ENCODE measurements around the gene APH1B.

APH1B gene

DNA sequence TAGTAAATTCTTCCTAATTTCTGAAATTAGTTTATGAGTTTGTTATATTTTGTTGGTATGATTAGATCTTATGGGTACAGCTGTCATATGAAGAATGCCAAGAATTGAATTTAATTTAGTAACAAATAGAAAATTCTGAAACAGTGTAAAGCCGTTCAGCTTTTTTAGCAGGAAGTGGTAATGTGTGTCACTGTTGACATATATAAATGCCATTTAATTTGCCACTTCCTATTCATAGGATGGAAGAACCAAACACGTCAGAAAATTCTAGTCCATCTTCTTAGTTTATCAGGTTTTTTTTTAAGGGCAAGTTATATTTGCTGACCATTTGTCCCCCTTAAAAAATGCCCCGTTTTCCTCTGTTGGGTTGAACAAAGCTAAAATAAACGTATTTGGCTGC, 45.0 kb upstream of the APH1B start:
- H3K9ac ChIP-seq = no peak overlapping the region
- no peak overlapping the region for H3K4me3 ChIP-seq (IDR thresholded peaks at IDR 0.05; ENCODE audit: insufficient read depth, low read depth, low read length)
- H4K20me1 ChIP-seq (ENCODE audit: insufficient read depth) = no peaks in the 10 kb centered on the region
- TF ChIP-seq CTCF (conservative IDR thresholded peaks at IDR 0.05; ENCODE audit: low read depth, low read length) = no peak
- H2AFZ ChIP-seq (ENCODE audit: low read depth) = no peak overlapping the region
- no peak overlapping the region for H3K27ac ChIP-seq
- H3K79me2 ChIP-seq (ENCODE audit: insufficient read depth, low read depth) = no peaks in the 10 kb centered on the region
- H3K27me3 ChIP-seq (ENCODE audit: insufficient read depth, low read depth) = no peaks in the 10 kb centered on the region
- H3K4me2 ChIP-seq = no peak overlapping the region
- no peaks in the 10 kb centered on the region for H3K4me1 ChIP-seq (ENCODE audit: low read depth, poor library complexity, severe bottlenecking)
- no peaks in the 10 kb centered on the region for H3K36me3 ChIP-seq (ENCODE audit: insufficient read depth)

- Histone ChIP-seq H3K4me2 (no peak overlapping the region), H3K4me1 (ENCODE audit: low read depth, poor library complexity, severe bottlenecking) (no peaks in the 10 kb centered on the region), H3K79me2 (ENCODE audit: insufficient read depth, low read depth) (no peaks in the 10 kb centered on the region), H3K36me3 (ENCODE audit: insufficient read depth) (no peaks in the 10 kb centered on the region), H2AFZ (ENCODE audit: low read depth) (no peak overlapping the region), H3K4me3 (IDR thresholded peaks at IDR 0.05; ENCODE audit: insufficient read depth, low read depth, low read length) (no peak overlapping the region), H3K27ac (no peak overlapping the region), H3K27me3 (ENCODE audit: insufficient read depth, low read depth) (no peaks in the 10 kb centered on the region), H4K20me1 (ENCODE audit: insufficient read depth) (no peaks in the 10 kb centered on the region), H3K9ac (no peak overlapping the region)
- no peak for TF ChIP-seq CTCF (conservative IDR thresholded peaks at IDR 0.05; ENCODE audit: low read depth, low read length)
Measured at GRCh38 chr15:63232943-63233342, 44.5 kb upstream of the APH1B start.

GRCh38 chr15:63233667-63234423, 43.6 kb upstream of the APH1B start:
- Histone ChIP-seq H3K36me3 (ENCODE audit: insufficient read depth) (no peaks in the 10 kb centered on the region), H3K4me2 (no peak overlapping the region), H3K27me3 (ENCODE audit: insufficient read depth, low read depth) (no peaks in the 10 kb centered on the region), H3K79me2 (ENCODE audit: insufficient read depth, low read depth) (no peaks in the 10 kb centered on the region), H2AFZ (ENCODE audit: low read depth) (no peak overlapping the region), H3K27ac (no peak overlapping the region), H3K9ac (no peak overlapping the region), H3K4me3 (IDR thresholded peaks at IDR 0.05; ENCODE audit: insufficient read depth, low read depth, low read length) (no peak overlapping the region), H3K4me1 (ENCODE audit: low read depth, poor library complexity, severe bottlenecking) (peaks cover 6% of the 10 kb centered on the region), H4K20me1 (ENCODE audit: insufficient read depth) (no peaks in the 10 kb centered on the region)
- TF ChIP-seq CTCF (conservative IDR thresholded peaks at IDR 0.05; ENCODE audit: low read depth, low read length) = no peak

- H3K4me2 ChIP-seq = no peak overlapping the region
Measured at GRCh38 chr15:63234451-63234870, 42.9 kb upstream of the APH1B start.

More at GRCh38 chr15:63234451-63234870, 42.9 kb upstream of the APH1B start:
- no peak for TF ChIP-seq CTCF (conservative IDR thresholded peaks at IDR 0.05; ENCODE audit: low read depth, low read length)
- no peaks in the 10 kb centered on the region for H3K36me3 ChIP-seq (ENCODE audit: insufficient read depth)
- H3K27me3 ChIP-seq (ENCODE audit: insufficient read depth, low read depth) = no peaks in the 10 kb centered on the region
- H4K20me1 ChIP-seq (ENCODE audit: insufficient read depth) = no peaks in the 10 kb centered on the region
- H3K9ac ChIP-seq = no peak overlapping the region
- no peak overlapping the region for H3K4me3 ChIP-seq (IDR thresholded peaks at IDR 0.05; ENCODE audit: insufficient read depth, low read depth, low read length)
- no peak overlapping the region for H3K27ac ChIP-seq
- H3K79me2 ChIP-seq (ENCODE audit: insufficient read depth, low read depth) = no peaks in the 10 kb centered on the region
- peaks cover 9% of the 10 kb centered on the region for H3K4me1 ChIP-seq (ENCODE audit: low read depth, poor library complexity, severe bottlenecking)
- no peak overlapping the region for H2AFZ ChIP-seq (ENCODE audit: low read depth)
